LoVo (cell line): ENCODE measurements around the gene PRKCA.

ENCODE experiments used
- DNase-seq: peaks from one replicate; pipeline ENCODE4 v3.0.0-alpha.2; 2016; ENCODE audit warnings: low spot score

The PRKCA gene

DNA sequence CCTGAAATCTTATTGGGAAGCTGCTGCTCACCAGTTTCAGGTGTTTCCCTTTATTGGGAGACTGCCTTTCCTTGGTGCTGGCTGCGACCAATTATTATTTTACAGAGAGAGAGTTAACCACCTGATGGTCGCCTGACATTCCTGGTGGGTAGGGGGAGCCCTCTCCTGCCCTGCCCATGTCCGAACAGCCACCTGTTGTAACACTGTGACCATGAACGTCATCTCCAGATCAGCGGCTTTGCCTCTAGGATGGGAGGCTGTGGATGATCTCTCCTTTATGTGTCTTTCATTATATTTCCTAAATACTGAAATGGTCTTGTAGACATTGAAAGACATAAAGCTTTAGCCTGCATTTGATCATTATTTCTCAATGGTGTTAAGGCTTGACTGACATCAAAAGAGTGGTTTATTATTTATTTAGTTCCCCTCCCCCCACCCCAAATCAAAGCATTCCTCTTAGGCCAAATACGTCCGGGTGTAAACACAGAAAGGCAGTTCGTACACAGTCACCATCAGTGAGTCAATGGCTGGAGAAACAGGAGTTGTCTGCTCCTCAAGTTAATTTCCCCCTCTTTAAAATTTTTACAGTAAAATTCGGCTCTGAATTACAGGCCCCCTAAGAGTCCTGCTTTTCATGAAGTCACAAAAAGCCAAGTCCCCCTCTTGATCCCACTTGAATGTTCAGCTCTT is 474.7 kb downstream of the PRKCA start:
- no peak for DNase-seq

DNA sequence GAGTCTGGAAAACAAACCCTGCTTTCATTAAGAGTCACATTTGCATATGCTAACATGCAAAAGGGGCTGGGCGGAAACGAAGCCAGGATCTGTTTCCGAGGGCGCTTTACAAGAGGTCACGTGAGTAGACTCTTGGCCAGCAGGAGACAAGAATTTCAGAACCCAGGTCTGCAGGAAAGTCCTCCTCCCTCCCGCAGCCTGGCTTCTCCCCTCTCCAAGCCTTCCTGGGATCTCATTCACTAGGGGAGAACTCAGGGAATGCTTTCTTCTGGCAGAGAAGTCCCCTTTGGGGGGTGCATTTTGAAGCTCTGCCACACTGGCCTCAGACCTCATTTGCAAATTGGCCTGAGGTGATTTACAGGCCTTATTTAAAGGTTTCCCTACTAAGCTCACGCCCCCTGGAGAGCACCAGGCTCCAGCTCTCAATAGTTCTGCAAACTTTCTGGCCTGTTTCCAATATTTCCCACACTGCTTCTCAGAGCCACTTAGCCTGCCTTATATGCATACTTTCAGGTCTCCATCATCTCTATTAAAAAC is 475.3 kb downstream of the PRKCA start:
- DNase-seq = no peak

DNA sequence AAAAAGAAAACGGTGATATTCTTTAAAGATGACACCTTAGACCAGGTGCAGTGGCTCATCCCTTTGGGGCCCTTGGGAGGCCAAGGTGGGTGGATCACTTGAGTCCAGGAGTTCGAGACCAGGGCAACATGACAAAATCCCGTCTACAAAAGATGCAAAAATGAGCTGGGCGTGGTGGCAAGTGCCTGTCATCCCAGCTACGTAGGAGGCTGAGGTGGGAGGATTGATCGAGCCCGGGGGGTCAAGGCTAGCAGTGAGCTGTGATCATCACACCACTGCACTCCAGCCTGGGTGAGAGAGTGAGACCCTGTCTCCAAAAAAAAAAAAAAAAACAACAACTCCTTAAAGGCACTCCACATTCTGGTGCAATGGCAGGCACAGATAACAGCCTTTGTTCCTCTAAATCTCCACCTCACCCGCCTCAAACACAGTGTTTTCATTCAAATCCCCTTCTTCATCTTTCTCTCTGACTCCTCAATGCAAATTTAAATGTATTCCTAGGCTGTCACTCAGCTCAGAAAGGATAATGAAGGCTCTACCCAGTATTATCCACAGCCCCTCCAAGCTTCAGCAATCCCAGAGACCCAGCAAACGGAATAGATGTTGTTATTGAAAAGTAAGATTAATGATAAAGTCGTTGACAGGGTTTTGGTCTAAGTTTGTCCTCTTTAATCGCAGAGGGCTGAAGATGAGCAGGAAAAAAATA is 476.3 kb downstream of the PRKCA start:
- no peak for DNase-seq

DNA sequence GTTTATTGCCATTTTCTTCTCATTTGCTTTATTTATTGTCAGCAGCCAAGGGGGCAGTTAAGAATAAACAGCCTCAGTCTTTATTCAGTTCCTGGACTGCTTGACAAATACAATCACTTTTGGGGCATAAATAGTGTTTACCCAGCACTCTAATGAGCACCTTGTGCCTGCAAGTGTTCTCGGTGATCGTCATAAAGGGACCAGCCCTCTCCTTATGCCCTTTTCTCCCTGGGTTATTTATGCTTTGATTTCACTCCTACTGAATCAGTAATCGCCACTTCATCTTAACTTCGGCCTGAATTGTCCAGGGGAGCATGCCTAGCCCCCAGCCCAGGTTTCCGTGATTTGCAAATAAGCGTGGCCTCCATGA is 476.8 kb downstream of the PRKCA start:
- DNase-seq = no peak

DNA sequence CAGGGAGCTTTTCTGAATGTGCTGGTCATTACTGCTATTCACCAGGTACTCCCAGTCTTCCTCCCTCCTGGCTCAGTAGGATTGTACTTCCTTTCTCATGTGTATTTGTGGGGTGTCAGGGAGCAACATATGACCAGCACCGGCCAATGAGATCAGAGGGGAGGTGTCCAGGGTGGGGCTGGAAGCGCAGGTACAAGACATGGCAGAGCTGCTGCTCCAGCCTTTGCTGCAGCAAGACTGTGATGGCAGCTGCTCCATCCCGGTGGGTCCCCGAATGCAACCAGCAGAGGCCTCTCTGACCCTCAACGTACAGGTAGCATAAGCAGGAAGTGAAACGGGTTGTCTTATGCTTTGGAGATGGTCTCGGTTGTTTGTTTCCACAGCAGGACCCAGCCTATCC is 478.7 kb downstream of the PRKCA start:
- DNase-seq = no peak

DNA sequence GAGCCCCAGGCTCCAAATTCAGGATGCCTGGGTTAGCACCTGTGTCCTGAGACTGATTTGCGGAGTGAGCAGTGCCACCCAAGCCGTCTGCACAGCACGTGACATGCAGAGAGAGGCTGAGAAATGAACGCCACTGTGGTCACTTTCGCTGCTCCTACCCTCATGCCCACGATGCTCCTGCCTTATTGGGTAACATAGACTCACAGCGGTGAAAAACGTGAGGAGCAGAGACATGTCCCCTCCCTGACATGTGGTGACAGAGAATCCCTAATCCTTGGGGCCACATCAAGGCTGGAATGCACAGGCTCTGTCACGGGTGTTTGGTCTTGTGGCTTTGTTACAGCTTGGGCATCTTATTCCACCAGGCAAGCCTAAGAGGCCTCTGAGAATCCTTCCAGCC is 480.4 kb downstream of the PRKCA start:
- no peak for DNase-seq

DNA sequence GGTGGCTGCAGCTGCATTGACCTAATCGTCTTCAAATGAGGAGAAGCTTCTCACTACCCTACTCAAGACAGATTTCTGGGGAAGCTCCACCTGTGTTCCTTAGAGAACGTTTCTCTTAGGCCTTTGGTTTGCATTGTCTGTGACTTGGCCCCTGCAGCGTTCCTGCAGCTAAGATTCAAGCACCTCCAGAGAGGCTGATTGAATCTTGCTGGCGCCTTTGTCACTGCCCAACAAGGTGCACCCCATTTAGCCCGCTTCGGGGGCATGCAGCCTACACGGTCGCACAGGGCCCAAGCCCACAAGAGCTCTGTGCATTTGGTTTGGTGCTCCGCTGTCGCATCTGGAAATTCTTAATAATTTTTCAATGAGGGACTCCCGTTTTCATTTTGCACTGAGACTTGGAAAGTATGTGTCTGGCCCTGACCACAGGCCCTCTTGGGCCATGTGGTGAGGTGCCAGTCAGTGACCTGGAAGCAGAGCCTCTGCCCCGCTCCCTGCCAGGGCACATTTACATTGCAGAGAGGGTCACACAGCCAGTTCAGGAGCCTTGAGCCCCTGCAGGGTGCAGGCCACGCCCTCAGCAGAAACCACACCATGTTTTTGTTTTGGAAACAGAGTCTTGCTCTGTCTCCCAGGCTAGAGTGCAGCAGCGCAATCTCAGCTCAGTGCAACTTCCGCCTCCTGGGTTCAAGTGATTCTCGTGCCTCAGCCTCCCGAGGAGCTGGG is 481.4 kb downstream of the PRKCA start:
- DNase-seq = no peak

DNA sequence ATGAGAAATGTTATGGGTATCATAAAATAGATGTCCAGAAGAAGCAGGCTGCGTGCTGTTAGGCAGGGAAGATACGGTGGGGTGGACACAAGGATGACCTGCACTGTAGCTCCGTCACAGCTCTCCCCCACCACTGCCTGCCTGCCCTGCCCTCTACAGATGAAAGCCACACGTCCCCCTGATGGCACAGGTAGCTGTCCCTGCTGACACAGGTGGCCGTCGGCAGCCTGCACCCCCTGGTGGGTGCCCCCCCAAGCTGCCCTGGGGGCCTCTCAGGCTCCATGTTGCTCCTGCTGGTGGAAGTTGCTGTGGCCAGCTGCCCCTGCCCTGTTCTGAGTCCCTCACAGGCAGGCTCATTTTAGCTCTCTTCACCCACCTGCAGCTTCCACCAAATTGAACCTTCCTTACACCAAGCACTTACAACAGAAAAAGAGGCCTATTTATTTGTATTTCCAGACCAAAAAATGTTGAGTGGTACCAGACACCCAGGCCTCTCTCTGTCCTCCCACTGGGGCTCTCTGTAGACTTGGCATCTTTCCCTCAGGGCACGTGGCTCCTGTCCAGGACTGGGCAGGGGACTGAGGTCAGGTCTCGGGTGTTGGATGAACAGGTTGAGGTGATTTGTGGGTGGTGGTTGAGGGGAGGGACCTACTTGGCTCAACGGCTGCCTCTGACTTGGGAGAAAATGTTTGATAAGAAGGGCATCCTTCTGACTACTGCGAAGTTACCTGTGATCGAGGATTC is 482.4 kb downstream of the PRKCA start:
- no peak for DNase-seq

DNA sequence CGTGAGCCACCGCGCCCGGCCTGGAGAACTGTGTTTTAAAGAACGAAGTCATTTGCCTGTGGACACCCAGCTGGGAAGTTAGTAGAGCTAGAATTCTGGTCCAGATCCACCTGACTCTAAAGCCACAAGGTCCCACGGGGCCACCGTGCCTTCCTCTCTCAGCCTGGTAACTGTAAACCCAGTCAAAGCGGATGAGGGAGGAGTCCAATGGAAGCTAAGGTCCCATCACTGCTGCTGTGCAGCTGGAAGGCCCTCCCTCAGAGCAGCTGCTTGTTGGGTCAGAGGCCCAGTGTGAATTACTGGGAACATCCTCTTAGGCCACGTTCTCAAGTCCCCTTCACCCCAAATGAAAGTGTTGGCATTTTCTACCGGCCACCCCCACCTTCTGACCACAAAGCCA is 483.7 kb downstream of the PRKCA start:
- no peak for DNase-seq

DNA sequence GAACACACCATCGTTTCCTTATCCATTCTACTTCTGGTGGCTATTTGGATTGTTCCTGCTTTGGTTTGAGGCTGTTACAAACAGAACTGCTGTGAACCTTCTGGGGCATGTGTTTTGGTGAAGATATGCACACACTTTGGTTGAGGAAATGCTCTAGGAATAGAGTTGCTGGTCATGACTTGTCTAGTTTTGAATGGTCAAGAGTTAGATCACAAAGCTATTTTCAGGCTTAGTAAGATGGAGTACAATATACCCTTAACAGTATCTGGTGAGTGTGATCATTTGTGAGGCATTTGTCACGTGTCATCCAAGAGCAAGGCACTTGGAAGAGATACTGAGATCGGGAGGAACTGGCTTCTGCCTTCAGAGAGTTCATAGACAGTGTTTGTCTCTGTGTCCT is 485.5 kb downstream of the PRKCA start:
- DNase-seq = no peak

DNA sequence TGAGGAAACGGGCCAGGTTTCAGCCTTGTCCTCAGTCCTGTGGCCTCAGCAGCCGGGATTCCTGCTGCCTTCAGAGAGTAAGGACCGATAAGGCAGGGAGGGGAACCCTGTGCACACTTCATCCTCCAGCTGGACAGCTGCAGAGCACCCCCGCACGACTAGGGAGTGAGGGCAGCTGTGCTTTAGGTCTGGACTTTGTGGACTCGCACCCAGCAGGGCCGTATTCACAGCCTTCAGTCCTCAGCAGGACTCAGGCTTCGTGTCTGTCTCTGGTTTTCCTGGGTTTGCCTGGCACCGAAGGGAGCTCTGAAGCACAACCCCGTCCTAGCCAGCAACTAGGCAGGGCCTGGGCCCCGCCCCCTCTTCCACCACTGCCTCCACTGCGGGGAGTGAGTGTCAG is 486.7 kb downstream of the PRKCA start:
- DNase-seq = no peak

DNA sequence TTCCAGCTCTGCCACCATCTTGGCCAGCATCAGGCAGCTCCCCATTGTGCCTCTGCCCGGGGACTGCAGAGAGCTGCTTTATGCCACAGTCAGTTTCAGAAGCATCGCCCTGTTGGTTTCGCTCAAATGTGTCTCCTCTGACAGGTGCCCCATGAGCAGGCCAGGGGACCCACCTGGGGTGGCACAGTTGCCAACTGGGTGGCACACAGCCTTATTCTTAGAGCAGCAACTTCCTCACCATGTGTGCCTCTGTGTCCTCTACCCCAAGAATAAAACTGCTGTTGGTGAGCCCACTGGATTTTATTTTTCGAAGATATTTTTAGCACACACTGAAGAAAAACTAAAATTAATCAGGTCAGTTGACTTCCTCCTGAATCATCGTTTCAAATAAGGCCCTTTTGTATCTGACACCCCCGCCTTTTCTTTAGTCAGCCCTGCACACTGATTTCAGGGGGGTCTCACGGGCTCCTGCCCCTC is 487.6 kb downstream of the PRKCA start:
- DNase-seq = no peak

DNA sequence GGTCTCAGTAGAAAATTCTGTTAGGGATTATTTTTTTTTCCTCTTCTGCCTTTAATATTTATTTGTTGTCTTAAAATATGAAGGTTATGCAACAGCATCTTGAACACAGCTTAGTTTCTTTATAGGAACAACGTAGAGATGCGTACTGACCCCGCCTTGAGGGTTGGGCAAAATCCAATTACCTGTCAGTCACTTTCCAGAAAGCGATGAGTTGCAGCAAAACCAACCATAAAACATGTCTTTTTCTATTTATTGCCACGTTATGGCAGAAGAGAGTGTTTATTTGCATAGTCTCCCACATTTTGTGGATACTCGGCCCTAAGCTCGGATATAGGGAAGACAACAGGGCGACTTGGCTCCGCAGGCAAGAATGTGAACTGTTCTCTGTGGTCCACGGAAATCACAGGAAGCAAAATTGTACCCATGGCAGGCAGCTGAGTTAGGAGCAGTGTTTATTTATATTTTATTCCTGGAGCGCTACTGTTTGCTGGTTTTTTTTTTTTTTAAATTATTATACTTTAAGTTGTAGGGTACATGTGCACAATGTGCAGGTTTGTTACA is 488.2 kb downstream of the PRKCA start:
- no peak for DNase-seq

DNA sequence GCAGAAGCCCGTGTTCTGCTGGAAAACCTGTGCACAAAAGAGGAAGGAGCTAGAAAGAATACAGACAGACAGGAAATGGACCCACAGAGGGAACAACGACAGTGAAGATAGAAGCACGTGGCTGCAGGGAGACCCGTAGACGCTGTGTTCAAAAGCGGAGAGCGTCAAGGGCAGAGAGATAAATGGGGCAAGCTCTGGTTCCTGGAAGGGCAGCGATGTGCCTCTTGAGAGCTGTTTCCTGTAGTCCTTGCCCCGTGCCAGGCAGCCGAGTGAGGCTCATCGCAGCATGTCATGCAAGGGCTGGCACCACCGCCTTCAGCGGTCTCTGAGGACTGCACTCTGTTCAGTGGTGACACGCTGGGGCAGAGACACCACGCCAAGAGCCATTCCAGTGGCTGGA is 488.9 kb downstream of the PRKCA start:
- DNase-seq = no peak

DNA sequence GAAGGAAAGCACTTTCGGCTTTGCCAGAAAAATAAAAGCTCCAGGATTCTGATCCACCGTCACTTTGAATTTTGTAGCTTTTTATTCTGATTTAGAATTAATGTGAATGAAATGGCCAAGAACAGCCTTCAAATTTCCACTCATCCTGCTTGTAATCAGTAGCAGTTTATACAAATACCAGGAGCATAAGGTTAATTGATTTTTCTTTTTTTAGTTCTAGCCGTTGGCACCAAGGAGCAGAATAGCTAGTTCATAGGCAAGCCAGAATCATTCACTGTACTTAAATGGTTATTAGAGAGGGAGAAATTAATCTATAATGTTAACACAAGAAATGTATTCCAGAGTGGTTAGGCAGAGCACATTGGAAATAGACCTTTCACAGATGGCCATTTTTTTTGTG is 491.4 kb downstream of the PRKCA start:
- DNase-seq = no peak

DNA sequence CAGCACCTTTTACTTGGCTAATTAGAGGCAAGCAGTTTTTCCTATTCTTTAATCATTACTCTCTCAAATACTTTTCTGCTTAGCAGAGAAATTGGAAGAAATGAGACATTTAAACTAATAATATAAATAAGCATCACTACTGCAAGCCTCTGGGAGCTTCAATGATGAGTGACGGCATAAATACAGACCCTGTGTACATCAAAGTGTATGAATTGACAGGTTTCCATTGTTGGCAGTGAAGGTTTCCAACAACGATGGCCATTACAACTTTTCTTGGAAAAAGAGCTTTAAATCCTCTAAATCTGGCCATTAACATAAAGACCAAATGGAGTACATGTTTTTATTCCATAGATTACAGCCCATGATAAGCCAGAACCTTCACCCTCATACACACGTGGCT is 493.1 kb downstream of the PRKCA start:
- no peak for DNase-seq

DNA sequence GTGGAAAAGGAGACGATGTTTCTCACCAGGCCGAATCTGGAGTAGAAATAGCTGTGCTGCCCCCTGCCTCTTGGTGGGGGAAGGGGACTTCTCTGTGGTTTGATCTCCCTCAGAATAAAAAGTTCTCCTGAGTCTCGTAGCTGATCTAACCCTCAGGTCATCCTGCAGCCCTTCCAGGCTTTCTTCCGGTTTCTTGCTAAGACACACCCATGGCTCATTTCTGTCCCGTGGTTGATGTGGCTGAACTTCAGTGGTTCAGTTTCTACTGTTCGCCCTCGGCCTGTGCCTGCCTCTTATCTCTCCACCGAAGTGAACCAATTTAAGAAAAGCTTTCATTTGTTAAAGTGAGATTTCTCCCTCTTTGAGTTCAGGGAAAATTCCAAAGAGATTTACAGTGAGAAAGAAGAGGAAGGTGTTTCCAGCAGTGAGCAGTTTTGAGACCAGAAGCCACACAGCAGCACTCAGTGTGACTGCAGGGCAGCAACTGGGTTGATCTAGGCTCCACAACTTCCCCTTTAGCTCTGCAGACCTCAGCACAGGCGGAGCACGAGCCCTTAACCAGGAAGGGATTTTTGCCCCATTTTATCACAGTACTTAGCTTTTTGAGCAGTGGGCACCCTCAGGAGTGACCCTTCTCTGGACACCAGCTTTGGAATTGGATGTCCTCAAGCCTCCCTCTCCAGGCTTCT is 497.6 kb downstream of the PRKCA start:
- DNase-seq = no peak

DNA sequence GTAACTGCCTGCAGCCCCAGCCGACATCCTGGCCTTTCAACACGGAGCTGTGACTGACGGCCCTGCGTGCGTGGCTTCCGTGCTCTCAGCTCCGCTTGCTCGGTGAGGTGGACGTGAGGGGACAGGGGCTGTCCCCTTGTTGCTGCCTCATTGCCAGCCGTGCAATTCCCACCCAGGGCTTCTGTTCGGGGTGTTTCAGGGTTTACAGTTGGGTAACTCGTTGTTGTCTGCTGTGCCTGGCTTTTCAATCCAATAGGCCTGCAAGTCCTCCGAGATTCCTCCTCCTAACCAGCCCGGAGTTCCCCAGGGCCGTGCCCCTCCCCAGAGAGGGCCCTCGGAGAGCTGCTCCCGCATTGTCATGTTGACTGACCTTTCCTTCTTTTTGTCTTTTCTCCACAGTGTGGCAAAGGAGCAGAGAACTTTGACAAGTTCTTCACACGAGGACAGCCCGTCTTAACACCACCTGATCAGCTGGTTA is 501.1 kb downstream of the PRKCA start:
- DNase-seq = no peak

DNA sequence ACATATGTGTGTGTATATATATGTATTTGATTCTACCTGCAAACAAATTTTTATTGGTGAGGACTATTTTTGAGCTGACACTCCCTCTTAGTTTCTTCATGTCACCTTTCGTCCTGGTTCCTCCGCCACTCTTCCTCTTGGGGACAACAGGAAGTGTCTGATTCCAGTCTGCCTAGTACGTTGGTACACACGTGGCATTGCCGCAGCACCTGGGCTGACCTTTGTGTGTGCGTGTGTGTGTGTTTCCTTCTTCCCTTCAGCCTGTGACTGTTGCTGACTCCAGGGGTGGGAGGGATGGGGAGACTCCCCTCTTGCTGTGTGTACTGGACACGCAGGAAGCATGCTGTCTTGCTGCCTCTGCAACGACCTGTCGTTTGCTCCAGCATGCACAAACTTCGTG is 503.2 kb downstream of the PRKCA start:
- DNase-seq = no peak

DNA sequence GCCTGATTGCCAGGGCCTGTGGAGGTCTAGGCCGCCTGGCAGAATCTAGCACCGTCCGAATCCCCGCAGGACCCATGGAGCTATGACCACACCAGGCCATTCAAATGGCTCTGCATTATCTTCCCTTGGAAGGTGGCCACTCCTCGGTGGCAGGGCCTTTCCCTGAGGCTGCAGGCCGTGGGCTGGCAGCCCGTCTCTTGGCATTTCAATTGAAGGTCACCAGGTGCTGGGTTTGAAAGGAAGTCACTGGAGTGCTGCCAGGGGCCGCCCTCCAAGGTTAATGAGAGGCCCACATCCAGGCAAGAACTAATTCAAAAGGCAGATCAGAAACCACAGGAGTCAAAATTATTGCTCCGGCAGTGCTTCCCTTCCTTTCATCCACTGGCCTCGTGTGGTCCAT is 504.8 kb downstream of the PRKCA start:
- no peak for DNase-seq

DNA sequence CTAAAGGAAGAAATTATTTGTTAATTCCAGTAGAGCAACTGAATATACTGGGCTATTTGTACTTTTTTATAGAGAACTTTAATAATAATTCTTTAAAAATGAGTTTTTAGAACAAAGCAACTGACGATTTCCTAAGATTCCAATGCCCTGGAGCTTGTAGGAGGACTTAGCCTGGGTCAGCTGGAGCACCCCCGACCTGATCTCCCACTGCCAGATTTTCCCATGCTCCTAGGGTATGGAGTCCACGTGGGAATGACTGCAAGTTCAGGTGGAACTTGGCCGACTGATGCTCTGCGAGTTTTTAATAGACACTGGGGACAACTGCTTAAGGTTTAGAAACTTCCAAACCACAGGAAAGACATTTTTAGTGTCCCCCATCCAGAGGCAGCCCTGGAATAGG is 507.0 kb downstream of the PRKCA start:
- no peak for DNase-seq
